HepG2 (cell line): Measurements from ENCODE around the gene ERICH6. TPM values are rescaled to one million over a fixed set of nuclear protein-coding genes. Genes with fewer than 3 reads are reported as not detected.

Experiments
- ATAC-seq: fragments of 200-7000 bp; cut with Tn5 transposase; 3 replicates; pipeline ENCODE4 v1.9.1; 2020; ENCODE audit warnings: mild to moderate bottlenecking, moderate library complexity
- BruUV-seq: library from RNA; stranded (reverse); fragments of 400-500 nt; replicated peaks from 2 replicates; lab custom pipeline; 2021; lab: Mats Ljungman, UMichigan
- CTCF ChIA-PET: fragments of 300-600 bp; formaldehyde crosslinking; extraction: SDS; loops from one replicate; lab custom pipeline; 2021; ENCODE audit warnings: low total read pairs, inconsistent platforms, low intra/inter-chr PET ratio; lab: Yijun Ruan, JAX
- POLR2A ChIA-PET: fragments of 350-600 bp; sonication (Branson Sonifier 250); formaldehyde crosslinking; loops from one replicate; lab custom pipeline; 2020; ENCODE audit warnings: antibody characterized with exemption, inconsistent platforms; lab: Yijun Ruan, JAX
- DNase-seq: peaks from one replicate; pipeline ENCODE4 v3.0.0-alpha.2; 2015; ENCODE audit warnings: low spot score
- FAIRE-seq: peaks from 3 replicates; lab custom pipeline; 2011; peaks lifted over from hg19 to GRCh38; lab: Jason Lieb, UNC
- H2AFZ ChIP-seq: one replicate; pipeline ENCODE4 v1.6.1; 2011; ENCODE audit warnings: low read length, inconsistent platforms
- H3K27ac ChIP-seq: fragments of 300-600 bp; 3 replicates; pipeline ENCODE4 v1.8.0; 2011; ENCODE audit warnings: mixed run types, mild to moderate bottlenecking, mixed read lengths, low read length, inconsistent platforms; ENCODE audit not compliant: insufficient read depth; ENCODE audit errors: extremely low read length
- H3K27me3 ChIP-seq, 2 experiments: fragments of 200-600 bp in 1 of 2; 2 replicates in 1 of 2; 3 replicates in 1 of 2; pipeline versions ENCODE4 v1.6.0 to v1.8.0; 2011; ENCODE audit warnings: low read length in 2 of 2, mild to moderate bottlenecking in 2 of 2, moderate library complexity in 2 of 2, inconsistent platforms in 1 of 2; ENCODE audit not compliant: insufficient read depth in 2 of 2, control insufficient read depth in 1 of 2
- H3K36me3 ChIP-seq, 2 experiments: fragments of 200-600 bp in 1 of 2; replicated peaks in 1 of 2; 2 replicates in 1 of 2; 3 replicates in 1 of 2; pipeline versions ENCODE4 v1.5.1 to v1.8.0; 2011; ENCODE audit warnings: low read length in 2 of 2, inconsistent platforms in 1 of 2; ENCODE audit not compliant: insufficient read depth in 2 of 2, control insufficient read depth in 1 of 2
- H3K4me1 ChIP-seq: 2 replicates; pipeline ENCODE4 v1.5.1; 2012; ENCODE audit warnings: low read length, inconsistent platforms; ENCODE audit not compliant: insufficient read depth
- H3K4me2 ChIP-seq: 2 replicates; pipeline ENCODE4 v1.6.0; 2011; ENCODE audit warnings: low read depth, low read length, inconsistent platforms
- H3K4me3 ChIP-seq, 3 experiments: fragments of 200-600 bp in 1 of 3; sonication (generic), shearing (Covaris generic) in 1 of 3; replicated peaks in 1 of 3; 2 replicates each; pipeline ENCODE4 v1.5.1; 2011 to 2016; ENCODE audit warnings: low read length in 3 of 3, inconsistent platforms in 2 of 3, low read depth in 2 of 3, mild to moderate bottlenecking in 2 of 3, control low read depth in 1 of 3, mixed read lengths in 1 of 3; ENCODE audit not compliant: insufficient read depth in 1 of 3
- H3K79me2 ChIP-seq: one replicate; pipeline ENCODE4 v1.6.1; 2011; ENCODE audit warnings: low read length, inconsistent platforms; ENCODE audit not compliant: insufficient read depth
- H3K9ac ChIP-seq: 2 replicates; pipeline ENCODE4 v1.6.0; 2011; ENCODE audit warnings: mild to moderate bottlenecking, low read depth, low read length, inconsistent platforms; ENCODE audit not compliant: insufficient read depth
- H3K9me3 ChIP-seq: 2 replicates; pipeline ENCODE4 v1.5.1; 2012; ENCODE audit warnings: mild to moderate bottlenecking, low read length
- H4K20me1 ChIP-seq: 2 replicates; pipeline ENCODE4 v1.6.0; 2011; ENCODE audit warnings: inconsistent platforms, mild to moderate bottlenecking, low read length, moderate library complexity; ENCODE audit not compliant: insufficient read depth
- ATF4 ChIP-seq, 2 experiments: fragments of 450-650 bp in 1 of 2; sonication (generic) in 1 of 2; formaldehyde crosslinking; IDR thresholded peaks; 2 replicates each; pipeline versions ENCODE4 v1.5.0 to v1.8.0; 2020 to 2022; ENCODE audit warnings: mild to moderate bottlenecking in 1 of 2, missing genetic modification reagents in 1 of 2
- ATF7 ChIP-seq, 2 experiments: fragments of 450-650 bp in 1 of 2; sonication (generic) in 1 of 2; formaldehyde crosslinking in 1 of 2; IDR thresholded peaks; 2 replicates each; pipeline versions ENCODE4 v1.4.0 to v1.6.1; 2016 to 2020; ENCODE audit warnings: antibody characterized with exemption in 1 of 2, mild to moderate bottlenecking in 1 of 2, missing genetic modification reagents in 1 of 2
- CEBPB ChIP-seq: IDR thresholded peaks from 2 replicates; pipeline ENCODE4 v1.6.1; 2011; ENCODE audit warnings: low read depth, low read length, improper control_type of control experiment, borderline replicate concordance
- CEBPG ChIP-seq: IDR thresholded peaks from 2 replicates; pipeline ENCODE4 v1.6.1; 2016
- ETV6 ChIP-seq: sonication (generic); formaldehyde crosslinking; conservative IDR thresholded peaks from 2 replicates; pipeline ENCODE4 v1.4.0; 2020; ENCODE audit warnings: missing genetic modification reagents
- HNF1A ChIP-seq, 2 experiments: sonication (generic) in 1 of 2; formaldehyde crosslinking in 1 of 2; IDR thresholded peaks; 2 replicates each; pipeline versions ENCODE4 v1.4.0 to v1.6.1; 2016 to 2020; ENCODE audit warnings: borderline replicate concordance in 1 of 2, low read depth in 1 of 2, mild to moderate bottlenecking in 1 of 2, missing genetic modification reagents in 1 of 2
- KDM5B ChIP-seq: sonication (generic); formaldehyde crosslinking; IDR thresholded peaks from 2 replicates; pipeline ENCODE4 v1.4.0; 2020; ENCODE audit warnings: missing genetic modification reagents, mild to moderate bottlenecking, borderline replicate concordance
- MBNL3 ChIP-seq: fragments of 250-450 bp; sonication (Bioruptor Pico); conservative IDR thresholded peaks from 2 replicates; pipeline ENCODE4 v1.8.0; 2022; ENCODE audit warnings: mild to moderate bottlenecking, inconsistent platforms
- TERF1 ChIP-seq: sonication (generic); formaldehyde crosslinking; IDR thresholded peaks from 2 replicates; pipeline ENCODE4 v1.8.0; 2022; ENCODE audit warnings: mild to moderate bottlenecking, missing genetic modification reagents, moderate library complexity
- WGBS: methylation state at CpG from one replicate; pipeline ENCODE4 v1.1.6; 2017; ENCODE audit warnings: low lambda C conversion rate; 5-methylcytosine and 5-hydroxymethylcytosine counted together
- in situ Hi-C: cut with HindIII; loops from 2 replicates; pipeline ENCODE4 v1.10.0; 2017; ENCODE audit warnings: low pct_unique_long_range_greater_than_20kb; ENCODE audit not compliant: extremely low pct_ligation_motif_present
- intact Hi-C: fragments of 100-400 bp; cut with micrococcal nuclease; formaldehyde crosslinking; loops from one replicate; pipeline ENCODE4 v1.10.0; 2022; ENCODE audit not compliant: unreplicated experiment
- polyA plus RNA-seq, 8 experiments: library from polyadenylated mRNA; depleted of rRNA in 3 of 8; stranded (reverse) in 7 of 8; unstranded in 1 of 8; fragments of >200 nt; fragmentation: Illumina TruSeq in 4 of 8; extraction: Trizol in 4 of 8; gene quantifications; 2 replicates each; pipeline versions ENCODE4 v1.2.1 to v1.2.3, GENCODE V29; 2011 to 2016; ENCODE audit warnings: low read depth in 4 of 8, missing spikeins in 1 of 8, mixed read lengths in 1 of 8; ENCODE audit not compliant: insufficient read depth in 1 of 8
- total RNA-seq, 5 experiments: library from RNA; depleted of rRNA; stranded (reverse); fragments of >200 nt; fragmentation: Illumina TruSeq; extraction: Trizol; gene quantifications; 2 replicates each; pipeline ENCODE4 v1.2.3, GENCODE V29; 2016; ENCODE audit warnings: low read depth in 1 of 5

Gene ERICH6
- total and polyA plus RNA-seq, 2 of the 13 experiments (the other 11 are each of a cell fraction or from before 2014, with no cell fraction given): 0.03 TPM; not detected in 1

GRCh38 chr3:150610785-150611184 lies 92.9 kb downstream of the ERICH6 start:
- no TSS peak for BruUV-seq
- no peak overlapping the region for H3K4me2 ChIP-seq
- POLR2A ChIA-PET: no interaction called here

More at GRCh38 chr3:150610785-150611184, 92.9 kb downstream of the ERICH6 start:
- CTCF ChIA-PET: no interaction called here
- H3K9ac ChIP-seq: no peak overlapping the region
- no peak overlapping the region for H3K27ac ChIP-seq
- H3K4me3 ChIP-seq: no peak overlapping the region
- H3K36me3 ChIP-seq: peaks cover 0 to 15% of the 10 kb centered on the region in 2 experiments; a peak in 3 of 5 replicates
- 56% methylated on average over 1 of the region's 1 CpG for WGBS
- FAIRE-seq: no peak
- no peak overlapping the region for H2AFZ ChIP-seq
- TF ChIP-seq MBNL3 (no peak), HNF1A (IDR thresholded peaks at IDR 0.05; ENCODE audit: low read depth) (no peak), HNF1A (CRISPR knock-in tag; IDR thresholded peaks at IDR 0.05; ENCODE audit: borderline replicate concordance) (no peak), CEBPB (peak; percentile 40; the same call in 1 of the 2 replicates), KDM5B (CRISPR knock-in tag) (no peak), ATF4 (CRISPR knock-in tag; IDR thresholded peaks at IDR 0.05) (peak in 1 of 2 experiments; percentile 64; a peak in 2 of 4 replicates), ETV6 (CRISPR knock-in tag) (no peak), TERF1 (CRISPR knock-in tag) (no peak), ATF7 (IDR thresholded peaks at IDR 0.05) (peak; percentile 34), ATF7 (CRISPR knock-in tag; IDR thresholded peaks at IDR 0.05) (no peak), CEBPG (CRISPR knock-in tag) (peak; percentile 38)
- TF ChIP-seq, all 625 proteins: peak for 4
- Histone ChIP-seq H3K4me1 (peaks cover 29% of the 10 kb centered on the region), H3K9me3 (no peaks in the 10 kb centered on the region), H3K27me3 (no peaks in the 10 kb centered on the region), H3K79me2 (peaks cover 78% of the 10 kb centered on the region), H4K20me1 (peaks cover 11% of the 10 kb centered on the region)
- DNase-seq (no peak), ATAC-seq (no peak)
- intact Hi-C loops: no loop called here
- in situ Hi-C loops: no loop called here
